Measurements from ENCODE around the gene GRK6. TPM values are rescaled to one million over a fixed set of nuclear protein-coding genes. Genes with fewer than 3 reads are reported as not detected.

The GRK6 gene
- total and polyA plus RNA-seq, 9 of the 15 experiments (the other 6 are each of a cell fraction or from before 2014, with no cell fraction given), result 0.63 to 122 (median 44.5) TPM

DNA sequence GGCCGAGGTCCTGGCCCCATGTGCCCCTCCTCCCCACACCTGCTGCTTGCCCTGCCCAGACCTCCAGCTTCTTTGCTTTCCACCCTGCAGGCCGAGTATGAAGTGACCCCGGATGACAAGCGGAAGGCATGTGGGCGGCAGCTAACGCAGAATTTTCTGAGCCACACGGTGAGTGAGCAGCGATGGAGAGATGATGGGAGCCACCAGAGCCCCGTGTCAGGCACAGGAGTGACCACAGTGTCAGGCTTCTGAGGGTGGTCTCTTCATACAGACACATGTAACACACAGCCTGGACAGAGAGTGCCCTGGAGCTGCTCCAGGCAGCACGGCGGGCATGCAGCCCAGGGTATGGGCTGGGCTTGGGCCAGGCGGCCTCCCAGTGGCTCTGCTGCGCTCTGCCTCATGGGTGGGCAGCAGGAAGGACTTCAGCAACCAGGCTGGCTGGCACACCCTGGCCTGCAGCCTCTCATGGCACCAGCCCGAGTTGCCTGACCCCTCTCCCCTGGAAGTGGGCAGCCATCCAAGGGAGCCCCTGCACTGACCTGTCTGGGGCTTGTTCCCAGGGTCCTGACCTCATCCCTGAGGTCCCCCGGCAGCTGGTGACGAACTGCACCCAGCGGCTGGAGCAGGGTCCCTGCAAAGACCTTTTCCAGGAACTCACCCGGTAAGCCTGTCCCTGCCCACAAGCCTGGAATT lies 5.8 kb downstream of the GRK6 start (continued):
- TF ChIP-seq, protein P1, sequence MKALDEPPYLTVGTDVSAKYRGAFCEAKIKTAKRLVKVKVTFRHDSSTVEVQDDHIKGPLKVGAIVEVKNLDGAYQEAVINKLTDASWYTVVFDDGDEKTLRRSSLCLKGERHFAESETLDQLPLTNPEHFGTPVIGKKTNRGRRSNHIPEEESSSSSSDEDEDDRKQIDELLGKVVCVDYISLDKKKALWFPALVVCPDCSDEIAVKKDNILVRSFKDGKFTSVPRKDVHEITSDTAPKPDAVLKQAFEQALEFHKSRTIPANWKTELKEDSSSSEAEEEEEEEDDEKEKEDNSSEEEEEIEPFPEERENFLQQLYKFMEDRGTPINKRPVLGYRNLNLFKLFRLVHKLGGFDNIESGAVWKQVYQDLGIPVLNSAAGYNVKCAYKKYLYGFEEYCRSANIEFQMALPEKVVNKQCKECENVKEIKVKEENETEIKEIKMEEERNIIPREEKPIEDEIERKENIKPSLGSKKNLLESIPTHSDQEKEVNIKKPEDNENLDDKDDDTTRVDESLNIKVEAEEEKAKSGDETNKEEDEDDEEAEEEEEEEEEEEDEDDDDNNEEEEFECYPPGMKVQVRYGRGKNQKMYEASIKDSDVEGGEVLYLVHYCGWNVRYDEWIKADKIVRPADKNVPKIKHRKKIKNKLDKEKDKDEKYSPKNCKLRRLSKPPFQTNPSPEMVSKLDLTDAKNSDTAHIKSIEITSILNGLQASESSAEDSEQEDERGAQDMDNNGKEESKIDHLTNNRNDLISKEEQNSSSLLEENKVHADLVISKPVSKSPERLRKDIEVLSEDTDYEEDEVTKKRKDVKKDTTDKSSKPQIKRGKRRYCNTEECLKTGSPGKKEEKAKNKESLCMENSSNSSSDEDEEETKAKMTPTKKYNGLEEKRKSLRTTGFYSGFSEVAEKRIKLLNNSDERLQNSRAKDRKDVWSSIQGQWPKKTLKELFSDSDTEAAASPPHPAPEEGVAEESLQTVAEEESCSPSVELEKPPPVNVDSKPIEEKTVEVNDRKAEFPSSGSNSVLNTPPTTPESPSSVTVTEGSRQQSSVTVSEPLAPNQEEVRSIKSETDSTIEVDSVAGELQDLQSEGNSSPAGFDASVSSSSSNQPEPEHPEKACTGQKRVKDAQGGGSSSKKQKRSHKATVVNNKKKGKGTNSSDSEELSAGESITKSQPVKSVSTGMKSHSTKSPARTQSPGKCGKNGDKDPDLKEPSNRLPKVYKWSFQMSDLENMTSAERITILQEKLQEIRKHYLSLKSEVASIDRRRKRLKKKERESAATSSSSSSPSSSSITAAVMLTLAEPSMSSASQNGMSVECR (CRISPR knock-in tag; IDR thresholded peaks at IDR 0.05), result peak; percentile 60
- 0 out of 2 replicates have a peak, but pooled peaks have one; percentile 2 for TF ChIP-seq POLR2A (conservative IDR thresholded peaks at IDR 0.05)
- TF ChIP-seq, protein P2, sequence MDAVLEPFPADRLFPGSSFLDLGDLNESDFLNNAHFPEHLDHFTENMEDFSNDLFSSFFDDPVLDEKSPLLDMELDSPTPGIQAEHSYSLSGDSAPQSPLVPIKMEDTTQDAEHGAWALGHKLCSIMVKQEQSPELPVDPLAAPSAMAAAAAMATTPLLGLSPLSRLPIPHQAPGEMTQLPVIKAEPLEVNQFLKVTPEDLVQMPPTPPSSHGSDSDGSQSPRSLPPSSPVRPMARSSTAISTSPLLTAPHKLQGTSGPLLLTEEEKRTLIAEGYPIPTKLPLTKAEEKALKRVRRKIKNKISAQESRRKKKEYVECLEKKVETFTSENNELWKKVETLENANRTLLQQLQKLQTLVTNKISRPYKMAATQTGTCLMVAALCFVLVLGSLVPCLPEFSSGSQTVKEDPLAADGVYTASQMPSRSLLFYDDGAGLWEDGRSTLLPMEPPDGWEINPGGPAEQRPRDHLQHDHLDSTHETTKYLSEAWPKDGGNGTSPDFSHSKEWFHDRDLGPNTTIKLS (IDR thresholded peaks at IDR 0.05; ENCODE audit: borderline replicate concordance, low read depth), result no peak

Measured in K562 (cell line).